ENCODE results near the gene CLHC1. TPM values are rescaled to one million over a fixed set of nuclear protein-coding genes. Genes with fewer than 3 reads are reported as not detected.
A peak's percentile ranks its signal among the peaks of the same experiment; 100 is the strongest.
"Not testable (repeated sequence)": the region's sequence is repeated elsewhere in the genome, so short reads cannot be mapped to it uniquely, and the experiment has no call there.

The CLHC1 gene
- total RNA-seq, 1 donor: 14.5 TPM

GRCh38 chr2:55134316-55134706, 97.8 kb downstream of the CLHC1 start:
- no peak for TF ChIP-seq CTCF (IDR thresholded peaks at IDR 0.05; ENCODE audit: extremely low read depth, low read depth, low read length)
- H3K4me3 ChIP-seq (ENCODE audit: insufficient read depth, low read length): peak overlapping the region; percentile 4
- no peaks in the 10 kb centered on the region for H3K36me3 ChIP-seq (ENCODE audit: insufficient read depth, low read length)
- H3K4me2 ChIP-seq (ENCODE audit: insufficient read depth, low read length): peak overlapping the region; percentile 78
- H3K79me2 ChIP-seq (ENCODE audit: insufficient read depth, low read length): no peaks in the 10 kb centered on the region
- H3K27ac ChIP-seq (ENCODE audit: low read depth, low read length): peak overlapping the region; percentile 78
- H3K27me3 ChIP-seq (ENCODE audit: insufficient read depth, low read length): no peaks in the 10 kb centered on the region
- H3K4me1 ChIP-seq (ENCODE audit: insufficient read depth, low read length): peaks cover 10% of the 10 kb centered on the region
- H4K20me1 ChIP-seq (ENCODE audit: insufficient read depth, low read length): no peaks in the 10 kb centered on the region
- DNase-seq (ENCODE audit: insufficient read length, low spot score, missing footprints): no peak
- H2AFZ ChIP-seq (ENCODE audit: low read length): peak overlapping the region; percentile 79
- H3K9me3 ChIP-seq (ENCODE audit: low read depth, low read length): no peaks in the 10 kb centered on the region

GRCh38 chr2:55133467-55134315, 98.4 kb downstream of the CLHC1 start:
- no peak for TF ChIP-seq CTCF (IDR thresholded peaks at IDR 0.05; ENCODE audit: extremely low read depth, low read depth, low read length)
- Histone ChIP-seq H3K36me3 (ENCODE audit: insufficient read depth, low read length) (no peaks in the 10 kb centered on the region), H3K27me3 (ENCODE audit: insufficient read depth, low read length) (no peaks in the 10 kb centered on the region), H3K9me3 (ENCODE audit: low read depth, low read length) (no peaks in the 10 kb centered on the region), H3K27ac (ENCODE audit: low read depth, low read length) (peak overlapping the region; percentile 78), H4K20me1 (ENCODE audit: insufficient read depth, low read length) (no peaks in the 10 kb centered on the region), H3K4me2 (ENCODE audit: insufficient read depth, low read length) (peak overlapping the region; percentile 78), H3K4me1 (ENCODE audit: insufficient read depth, low read length) (peaks cover 10% of the 10 kb centered on the region), H2AFZ (ENCODE audit: low read length) (peak overlapping the region; percentile 84), H3K4me3 (ENCODE audit: insufficient read depth, low read length) (peak overlapping the region; percentile 69), H3K79me2 (ENCODE audit: insufficient read depth, low read length) (no peaks in the 10 kb centered on the region)
- peak; percentile 88 for DNase-seq (ENCODE audit: insufficient read length, low spot score, missing footprints)

GRCh38 chr2:55130849-55131248, 101.2 kb downstream of the CLHC1 start:
- Histone ChIP-seq H2AFZ (ENCODE audit: low read length) (no peak overlapping the region), H3K9me3 (ENCODE audit: low read depth, low read length) (no peaks in the 10 kb centered on the region), H3K79me2 (ENCODE audit: insufficient read depth, low read length) (no peaks in the 10 kb centered on the region), H3K27me3 (ENCODE audit: insufficient read depth, low read length) (no peaks in the 10 kb centered on the region), H3K4me2 (ENCODE audit: insufficient read depth, low read length) (no peak overlapping the region), H3K4me1 (ENCODE audit: insufficient read depth, low read length) (peaks cover 10% of the 10 kb centered on the region), H3K36me3 (ENCODE audit: insufficient read depth, low read length) (no peaks in the 10 kb centered on the region), H3K27ac (ENCODE audit: low read depth, low read length) (no peak overlapping the region), H4K20me1 (ENCODE audit: insufficient read depth, low read length) (no peaks in the 10 kb centered on the region), H3K4me3 (ENCODE audit: insufficient read depth, low read length) (no peak overlapping the region)
- peak; percentile 17 for DNase-seq (ENCODE audit: insufficient read length, low spot score, missing footprints)
- no peak for TF ChIP-seq CTCF (IDR thresholded peaks at IDR 0.05; ENCODE audit: extremely low read depth, low read depth, low read length)

GRCh38 chr2:55126643-55127042, 105.5 kb downstream of the CLHC1 start:
- not testable (repeated sequence) for H4K20me1 ChIP-seq (ENCODE audit: insufficient read depth, low read length); H3K4me1 ChIP-seq (ENCODE audit: insufficient read depth, low read length); H3K79me2 ChIP-seq (ENCODE audit: insufficient read depth, low read length); H3K9me3 ChIP-seq (ENCODE audit: low read depth, low read length); DNase-seq (ENCODE audit: insufficient read length, low spot score, missing footprints); H3K4me2 ChIP-seq (ENCODE audit: insufficient read depth, low read length); H3K27me3 ChIP-seq (ENCODE audit: insufficient read depth, low read length); H3K36me3 ChIP-seq (ENCODE audit: insufficient read depth, low read length); H2AFZ ChIP-seq (ENCODE audit: low read length); H3K4me3 ChIP-seq (ENCODE audit: insufficient read depth, low read length); H3K27ac ChIP-seq (ENCODE audit: low read depth, low read length)

Other genes with a start within 250 kb of the CLHC1 start
- gene RTN4, start 181.8 kb downstream of the CLHC1 start, total RNA-seq: 316 and 355 TPM in 2 replicates
- gene RPS27A, start 395 bp upstream of the CLHC1 start, total RNA-seq: 641 and 683 TPM in 2 replicates
- gene MTIF2, start 36.9 kb upstream of the CLHC1 start, total RNA-seq: 45.6 and 51.9 TPM in 2 replicates
- 54.3 and 55.1 TPM in 2 replicates for gene CCDC88A, start 187.6 kb upstream of the CLHC1 start, total RNA-seq